Hepatic stellate cell (primary cell): ENCODE results near the gene LAMB4.
A peak's percentile ranks its signal among the peaks of the same experiment; 100 is the strongest.

ENCODE experiments used
- DNase-seq: peaks from one replicate; pipeline ENCODE4 v3.0.0; 2011; ENCODE audit warnings: low spot score

LAMB4 gene

DNA sequence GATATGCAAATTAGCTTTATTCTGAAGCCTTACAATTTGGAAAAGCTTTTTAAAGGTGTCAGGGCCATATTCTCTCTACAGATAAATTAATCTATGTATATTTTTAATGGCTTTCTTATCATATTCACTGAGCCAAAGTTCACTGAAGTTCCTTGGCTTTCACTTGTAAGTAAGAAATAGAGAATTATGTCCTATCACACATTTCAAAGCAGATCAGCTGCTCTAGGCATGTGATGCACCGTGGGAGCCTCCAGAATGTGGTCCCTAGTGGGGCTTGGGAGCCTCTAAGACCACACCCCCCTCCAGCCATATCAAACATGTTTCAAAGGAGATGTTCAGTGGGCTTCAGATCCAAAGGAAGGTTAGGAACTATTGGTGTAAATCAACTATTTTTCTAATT is 51.5 kb downstream of the LAMB4 start:
- no peak for DNase-seq

DNA sequence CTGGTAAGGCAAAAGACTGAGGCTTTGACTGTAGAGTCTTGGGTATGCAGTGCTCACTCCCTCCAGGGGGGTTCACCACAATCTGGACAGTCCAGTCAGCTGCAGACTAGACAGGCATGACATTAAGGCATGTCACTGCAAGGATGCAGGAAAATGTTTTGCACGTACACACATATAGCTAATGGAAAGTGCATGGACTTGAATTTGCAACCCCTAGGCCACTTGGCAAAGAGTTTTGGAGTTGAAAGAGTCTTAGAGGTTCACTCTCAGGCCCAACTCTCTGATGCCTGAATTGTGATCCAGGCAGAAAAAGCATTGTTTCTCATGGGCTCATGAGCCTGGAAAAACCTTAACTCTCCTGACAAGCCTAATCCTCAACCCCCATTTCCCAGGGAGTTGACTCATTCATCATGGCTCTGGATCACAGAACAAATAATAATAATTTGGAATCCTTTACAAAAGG is 51.9 kb downstream of the LAMB4 start:
- no peak for DNase-seq

DNA sequence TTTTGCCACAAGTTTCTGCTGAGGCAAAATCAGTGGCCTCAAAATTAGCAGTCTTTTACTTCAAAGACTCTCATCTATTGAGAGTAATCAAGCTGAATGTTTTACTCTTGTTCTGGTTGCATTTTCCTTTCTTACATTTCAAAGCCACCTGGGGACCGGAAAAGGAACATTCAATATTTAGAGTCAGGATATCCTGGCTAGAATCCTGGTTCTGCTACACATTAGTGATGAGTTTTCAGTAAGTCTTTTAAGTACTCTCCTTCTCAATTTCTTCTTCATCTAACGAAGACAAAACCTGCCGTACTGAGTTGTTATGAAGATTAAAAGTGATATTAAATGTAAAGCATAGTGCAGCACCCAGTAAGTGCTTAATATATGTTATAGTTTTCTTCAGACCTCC is 52.5 kb downstream of the LAMB4 start:
- no peak for DNase-seq

DNA sequence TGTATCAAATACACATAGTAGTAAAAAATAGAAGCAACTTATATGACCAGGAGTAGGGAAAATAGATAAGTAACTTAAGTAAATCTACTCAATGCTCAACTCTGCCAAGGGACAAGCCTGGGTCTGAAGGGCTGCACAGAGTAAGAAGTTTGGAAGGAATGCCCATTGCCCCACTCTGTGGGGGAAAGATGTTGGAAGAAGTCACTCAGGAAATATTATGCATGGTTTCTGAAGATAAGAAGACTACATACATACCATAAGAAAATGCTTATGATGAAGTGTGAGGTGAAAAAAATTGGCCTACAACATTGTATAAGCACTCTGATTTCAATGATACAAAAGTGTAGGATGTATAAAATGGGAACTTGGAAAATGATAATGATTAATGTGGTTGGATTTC is 54.0 kb downstream of the LAMB4 start:
- no peak for DNase-seq

GRCh38 chr7:108073305-108074070 is 56.7 kb downstream of the LAMB4 start:
- no peak for DNase-seq

DNA sequence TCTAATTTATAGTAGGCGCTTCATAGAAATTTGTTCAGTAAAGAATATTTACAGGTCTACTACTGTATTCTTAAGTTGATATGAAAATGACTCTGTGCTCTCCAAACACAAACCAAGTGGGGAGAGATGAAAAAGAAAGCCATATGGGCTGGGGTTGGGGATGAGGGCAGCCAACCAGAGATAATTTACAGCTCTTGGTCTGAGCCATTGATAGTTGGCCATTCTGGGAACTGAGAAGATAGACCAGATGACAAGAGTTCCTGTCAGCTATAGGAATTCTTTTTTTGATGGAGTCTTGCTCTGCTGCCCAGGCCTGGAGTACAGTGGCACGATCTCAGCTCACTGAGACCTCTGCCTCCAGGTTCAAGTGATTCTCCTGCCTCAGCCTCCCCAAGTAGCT is 57.4 kb downstream of the LAMB4 start:
- no peak for DNase-seq

GRCh38 chr7:108072116-108072515 is 58.0 kb downstream of the LAMB4 start:
- no peak for DNase-seq

DNA sequence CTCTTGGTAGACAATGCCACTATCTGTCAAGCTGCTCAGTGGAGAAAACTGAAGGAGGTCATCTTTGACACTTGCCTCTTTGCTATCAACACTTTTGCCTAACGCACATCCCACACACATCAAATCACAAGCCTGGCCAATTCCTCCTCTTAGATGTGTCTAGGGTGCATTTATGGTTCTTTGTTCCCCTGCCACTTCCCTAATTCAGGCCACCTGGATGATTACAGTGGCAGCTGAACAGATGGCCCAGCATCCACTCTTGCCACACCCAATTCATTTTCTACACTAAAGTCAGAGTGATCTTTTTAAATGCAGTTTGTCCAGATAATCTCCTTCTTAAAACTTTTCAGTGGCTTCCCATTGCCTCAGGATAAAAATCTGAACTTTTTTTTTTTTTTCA is 58.6 kb downstream of the LAMB4 start:
- DNase-seq: no peak

DNA sequence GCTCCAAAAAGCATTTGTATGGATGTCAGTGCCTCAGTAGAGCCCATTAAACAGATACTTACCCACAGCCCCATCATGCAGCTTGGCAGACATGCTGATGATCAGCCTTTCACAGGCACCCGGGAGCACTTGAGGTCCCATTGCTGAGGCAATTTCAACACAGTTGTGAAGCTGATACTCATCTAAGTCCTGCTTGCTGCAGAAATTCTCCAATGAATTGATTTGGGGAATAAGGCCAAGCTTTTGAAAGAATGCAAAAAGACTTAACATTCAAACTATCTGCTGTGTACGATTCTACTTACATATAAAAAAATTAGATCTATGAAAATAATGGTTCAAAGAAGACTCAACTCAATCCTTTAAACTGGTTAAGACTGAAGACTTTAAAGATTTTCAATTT is 60.5 kb downstream of the LAMB4 start:
- no peak for DNase-seq

DNA sequence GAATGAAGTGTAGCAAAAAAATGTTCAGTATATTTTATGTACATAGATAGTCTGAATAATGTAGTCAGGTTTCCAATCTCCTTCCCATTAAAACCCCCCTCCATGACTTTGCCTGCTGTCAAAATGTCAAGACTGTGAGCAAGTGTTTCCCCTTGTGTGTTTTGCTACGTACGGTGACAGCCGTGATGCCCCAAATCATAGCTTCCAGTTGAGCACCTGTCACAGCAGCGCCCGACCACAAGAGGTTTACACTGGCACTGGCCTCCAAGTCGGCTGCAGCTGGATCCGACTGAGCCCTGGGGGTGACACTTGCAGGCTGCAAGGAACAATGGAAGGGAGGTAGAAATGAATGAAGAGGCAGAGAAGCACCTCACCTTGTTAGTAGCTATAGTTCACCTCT is 62.3 kb downstream of the LAMB4 start:
- no peak for DNase-seq

DNA sequence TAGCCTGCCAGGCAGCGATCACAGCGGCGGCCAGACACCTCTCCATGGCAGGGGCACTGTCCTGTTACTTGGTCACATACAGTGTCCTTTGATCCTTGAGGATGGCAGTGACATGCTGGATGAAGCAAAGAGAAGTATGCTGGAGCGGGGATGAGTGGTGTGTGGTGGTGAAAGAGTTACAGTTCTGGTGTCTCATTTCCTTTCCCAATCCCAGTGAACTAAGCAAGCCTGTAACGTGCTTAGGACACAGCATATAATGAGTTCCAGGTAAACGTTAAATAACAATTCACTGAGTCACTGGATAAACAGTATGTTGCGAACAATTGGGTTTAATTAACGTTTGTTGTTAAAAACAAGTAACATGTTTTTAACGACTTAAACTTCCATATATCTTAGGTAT is 63.7 kb downstream of the LAMB4 start:
- no peak for DNase-seq

DNA sequence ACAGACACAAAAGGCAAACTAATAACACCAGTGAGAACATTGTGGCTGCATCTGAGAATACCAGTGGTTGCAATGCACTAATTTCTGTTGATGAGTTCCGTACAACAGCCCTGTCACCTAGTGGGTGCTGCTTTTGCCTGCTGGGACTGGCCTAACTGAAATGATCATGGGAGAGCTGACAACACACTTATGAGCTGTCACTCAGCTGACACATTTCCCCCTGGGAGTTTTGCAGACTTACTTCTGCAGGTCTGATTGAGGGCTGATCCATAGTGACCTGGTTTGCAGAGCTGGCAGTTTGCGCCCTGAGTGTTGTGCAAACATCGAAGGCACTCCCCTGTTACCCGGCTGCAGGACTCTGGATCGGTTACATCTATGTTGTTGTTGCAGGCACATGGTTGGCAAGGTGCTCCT is 66.6 kb downstream of the LAMB4 start:
- DNase-seq: no peak

GRCh38 chr7:108062250-108063014 is 67.7 kb downstream of the LAMB4 start:
- no peak for DNase-seq

- DNase-seq: no peak
Observed at GRCh38 chr7:108059526-108059925, 70.6 kb downstream of the LAMB4 start.

DNA sequence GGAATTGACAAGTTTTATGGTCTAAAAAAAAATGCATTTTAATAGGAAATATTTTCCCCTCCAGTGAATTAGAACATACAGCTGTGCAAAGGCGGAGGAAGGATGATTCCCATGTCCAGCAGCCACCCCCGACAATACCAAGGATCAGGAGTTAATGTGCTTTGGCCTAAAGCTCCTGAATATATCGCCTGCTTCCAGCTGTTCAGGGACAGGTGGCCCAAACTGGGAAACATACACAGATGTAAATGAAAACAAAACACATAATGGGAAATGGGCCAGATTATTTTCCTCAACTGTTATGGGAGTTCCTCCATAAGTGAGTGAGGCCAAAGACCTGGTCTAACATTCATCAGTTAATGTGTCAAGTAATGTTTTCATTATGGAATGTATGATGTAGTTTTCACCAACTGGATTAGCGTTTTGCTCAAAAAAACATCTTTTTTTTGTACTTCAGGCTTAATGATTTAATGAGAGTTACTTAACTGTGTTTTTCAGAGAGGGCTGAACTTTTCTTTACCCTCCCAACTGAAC is 72.1 kb downstream of the LAMB4 start:
- DNase-seq: no peak

DNA sequence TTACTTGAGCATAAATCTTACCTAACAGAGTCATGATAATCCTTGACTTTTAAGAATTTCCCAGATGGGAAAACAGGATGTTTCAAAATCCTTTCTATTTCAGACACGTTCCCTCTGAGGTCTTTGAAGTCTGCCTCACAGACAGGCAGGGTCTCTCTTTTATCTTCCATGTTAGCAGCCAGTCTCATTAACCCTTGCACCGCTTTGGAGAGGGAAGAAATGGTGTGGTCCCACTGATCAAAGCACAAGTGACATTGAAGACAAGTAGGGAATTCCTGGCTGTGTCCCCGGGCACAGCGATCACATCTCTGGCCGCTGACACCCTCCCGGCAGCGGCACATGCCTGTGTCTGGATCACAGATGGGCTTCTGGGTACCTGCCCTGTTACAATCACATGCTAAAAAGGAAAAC is 74.5 kb downstream of the LAMB4 start:
- no peak for DNase-seq

DNA sequence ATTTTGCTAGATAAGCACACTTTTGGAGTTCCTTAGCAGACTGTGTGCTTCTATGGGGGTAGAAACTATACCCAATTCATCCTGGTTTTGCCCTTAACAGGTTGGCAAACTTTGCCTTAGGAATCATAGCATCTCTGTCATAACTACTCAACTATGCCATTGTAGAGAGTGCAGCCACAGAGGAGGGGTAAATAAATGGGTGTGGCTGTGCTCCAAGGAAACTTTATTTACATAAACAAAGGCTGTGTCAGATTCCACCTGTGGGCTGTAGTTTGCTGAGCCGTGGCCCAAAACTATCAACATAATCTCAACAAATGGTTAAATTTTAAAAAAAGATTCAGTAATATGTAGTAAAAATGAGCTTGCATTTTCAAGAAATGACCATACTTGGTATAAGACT is 75.6 kb downstream of the LAMB4 start:
- no peak for DNase-seq

- DNase-seq: no peak
Observed at GRCh38 chr7:108053250-108053649, 76.9 kb downstream of the LAMB4 start.

GRCh38 chr7:108051454-108051853 is 78.7 kb downstream of the LAMB4 start:
- peak; percentile 19 for DNase-seq

DNA sequence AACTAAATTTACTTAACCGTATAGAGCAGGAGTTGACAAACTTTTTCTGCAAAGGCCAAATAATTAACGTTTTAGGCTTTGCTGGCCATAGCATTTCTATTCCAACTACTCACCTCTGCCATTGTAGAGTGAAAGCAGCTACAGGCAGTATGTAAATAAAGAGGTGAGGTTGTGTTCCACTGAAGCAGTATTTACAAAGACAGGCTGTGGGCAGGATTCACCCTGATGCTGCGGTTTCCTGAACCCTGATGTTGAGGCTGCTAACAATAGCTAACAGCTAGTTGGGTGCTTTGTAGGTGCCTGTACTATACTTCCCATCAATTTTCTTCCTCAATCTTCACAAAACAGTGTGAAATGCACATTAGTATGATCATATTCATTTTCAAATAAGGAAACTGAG is 80.2 kb downstream of the LAMB4 start:
- DNase-seq: no peak

- no peak for DNase-seq
Observed at GRCh38 chr7:108048422-108048821, 81.7 kb downstream of the LAMB4 start.

DNA sequence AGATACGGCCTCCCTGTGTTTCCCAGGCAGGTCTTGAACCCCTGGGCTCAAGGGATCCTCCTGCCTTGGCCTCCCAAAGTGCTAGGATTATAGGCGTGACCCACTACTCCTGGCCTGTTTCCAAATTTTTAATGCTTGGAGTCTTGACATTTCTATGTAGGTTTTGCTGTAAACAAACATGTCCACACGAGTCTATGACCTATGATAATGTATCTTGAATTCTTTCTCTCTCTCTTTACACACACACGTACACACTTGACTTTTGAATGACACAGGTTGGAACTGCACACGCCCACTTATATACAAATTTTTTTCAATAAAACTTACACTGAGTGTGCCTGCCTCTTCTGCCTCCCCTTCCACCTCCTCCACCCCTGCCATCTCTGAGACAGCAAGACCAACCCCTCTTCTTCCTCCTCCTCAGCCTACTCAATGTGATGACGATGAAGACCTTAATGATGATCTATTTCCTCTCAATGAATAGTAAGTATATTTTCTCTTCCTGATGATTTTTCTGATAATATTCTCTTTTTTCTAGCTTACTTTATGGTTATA is 83.1 kb downstream of the LAMB4 start:
- DNase-seq: no peak

DNA sequence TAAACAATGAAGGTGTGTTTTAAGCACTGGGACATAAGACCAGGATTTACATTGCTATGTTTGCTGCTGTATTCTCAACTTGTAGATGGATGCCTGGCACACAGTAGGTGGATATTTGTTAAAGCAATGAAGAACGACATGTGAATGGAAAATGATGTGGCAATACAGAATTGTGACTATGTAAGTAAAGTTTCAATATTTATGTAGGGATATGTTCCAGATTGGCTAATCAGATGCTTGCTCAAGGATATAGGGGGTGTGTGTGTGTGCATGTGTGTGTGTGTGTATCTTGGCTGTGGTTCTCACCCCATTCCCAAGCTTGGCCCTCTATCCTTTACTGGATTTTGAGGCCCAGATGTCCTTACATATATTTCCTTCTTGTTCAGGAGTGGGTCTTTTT is 84.5 kb downstream of the LAMB4 start:
- no peak for DNase-seq
